Activated CD8-positive, alpha-beta memory T cell treated with anti-CD3 and anti-CD28 coated beads, Interleukin-2, amount 10 ng/mL, durations not matched to agents 7 days and 5 days (primary cell): ENCODE results near the gene DBR1. TPM values are rescaled to one million over a fixed set of nuclear protein-coding genes. Genes with fewer than 3 reads are reported as not detected.

Source experiments
- total RNA-seq, 2 experiments: library from RNA; stranded (reverse); gene quantifications; one replicate each; pipeline ENCODE4 v1.2.3, GENCODE V29; 2021

The DBR1 gene
- total RNA-seq, 2 experiments from 2014 or later, result 22.0 to 23.0 TPM

Other genes with a start within 250 kb of the DBR1 start
- gene CLDN18, start 164.8 kb downstream of the DBR1 start, total RNA-seq, result not detected
- gene DZIP1L, start 59.3 kb downstream of the DBR1 start, total RNA-seq, result under 1 TPM; 0.38 to 0.56 TPM
- not detected for gene A4GNT, start 42.5 kb downstream of the DBR1 start, total RNA-seq
- 10 to 100 TPM; 48.4 to 54.3 TPM for gene ARMC8, start 12.4 kb upstream of the DBR1 start, total RNA-seq
- not detected for gene NME9, start 154.9 kb upstream of the DBR1 start, total RNA-seq
- not detected for gene MRAS, start 173.7 kb upstream of the DBR1 start, total RNA-seq